NCI-H345 (cell line): ENCODE results near the gene PCDHGA3.
"Not testable (repeated sequence)": the region's sequence is repeated elsewhere in the genome, so short reads cannot be mapped to it uniquely, and the experiment has no call there.

Experiments used
- DNase-seq: peaks from one replicate; lab custom pipeline; 2025; lab: John Stamatoyannopoulos, UW

The PCDHGA3 gene

GRCh38 chr5:141343242-141343952 is at the start of gene PCDHGA3:
Gene PCDHGA3, plus strand, starts transcription at chr5:141343829. Its CDS starts 205 bp downstream, at chr5:141344034.
- DNase-seq: no peak

GRCh38 chr5:141298376-141298775 is 45.3 kb upstream of the PCDHGA3 start:
- DNase-seq: no peak

GRCh38 chr5:141303756-141304155 is 39.9 kb upstream of the PCDHGA3 start, which contains the start of gene SLC25A2:
Gene SLC25A2, minus strand, starts transcription at chr5:141304049. Its CDS starts 184 bp downstream, at chr5:141303865.
- DNase-seq: no peak

- DNase-seq: no peak
Measured at GRCh38 chr5:141306630-141307029, 37.0 kb upstream of the PCDHGA3 start.

- no peak for DNase-seq
Measured at GRCh38 chr5:141313711-141314110, 29.9 kb upstream of the PCDHGA3 start.

- DNase-seq: not testable (repeated sequence)
Measured at GRCh38 chr5:141316963-141317362, 26.7 kb upstream of the PCDHGA3 start.

GRCh38 chr5:141319202-141319601 is 24.4 kb upstream of the PCDHGA3 start:
- no peak for DNase-seq

- no peak for DNase-seq
Measured at GRCh38 chr5:141319699-141320098, 23.9 kb upstream of the PCDHGA3 start.

GRCh38 chr5:141320225-141321169 is 23.1 kb upstream of the PCDHGA3 start, which contains the start of gene TAF7:
Gene TAF7, minus strand, starts transcription at chr5:141320784. Its CDS starts 740 bp downstream, at chr5:141320044.
- DNase-seq: peak; percentile 96

GRCh38 chr5:141322261-141322660 is 21.4 kb upstream of the PCDHGA3 start:
- DNase-seq: no peak

GRCh38 chr5:141326088-141326854 is 17.4 kb upstream of the PCDHGA3 start:
- DNase-seq: peak; percentile 71

GRCh38 chr5:141328231-141328630 is 15.4 kb upstream of the PCDHGA3 start:
- DNase-seq: no peak

- no peak for DNase-seq
Measured at GRCh38 chr5:141330299-141331080, 13.1 kb upstream of the PCDHGA3 start, which contains the start of gene PCDHGA1. Gene PCDHGA1, plus strand, starts transcription at chr5:141330514.

- not testable (repeated sequence) for DNase-seq
Measured at GRCh38 chr5:141332571-141332970, 11.1 kb upstream of the PCDHGA3 start.

- no peak for DNase-seq
Measured at GRCh38 chr5:141338538-141339306, 4.9 kb upstream of the PCDHGA3 start, which contains the start of gene PCDHGA2. Gene PCDHGA2, plus strand, starts transcription at chr5:141338760.

- DNase-seq: not testable (repeated sequence)
Measured at GRCh38 chr5:141340781-141341354, 2.8 kb upstream of the PCDHGA3 start.

GRCh38 chr5:141342773-141343172 is 856 bp upstream of the PCDHGA3 start:
- no peak for DNase-seq

- no peak for DNase-seq
Measured at GRCh38 chr5:141343953-141344463, 379 bp downstream of the PCDHGA3 start.

- DNase-seq: no peak
Measured at GRCh38 chr5:141345327-141345726, 1.7 kb downstream of the PCDHGA3 start.
